Measurements from ENCODE around the gene PML.

The PML gene

DNA sequence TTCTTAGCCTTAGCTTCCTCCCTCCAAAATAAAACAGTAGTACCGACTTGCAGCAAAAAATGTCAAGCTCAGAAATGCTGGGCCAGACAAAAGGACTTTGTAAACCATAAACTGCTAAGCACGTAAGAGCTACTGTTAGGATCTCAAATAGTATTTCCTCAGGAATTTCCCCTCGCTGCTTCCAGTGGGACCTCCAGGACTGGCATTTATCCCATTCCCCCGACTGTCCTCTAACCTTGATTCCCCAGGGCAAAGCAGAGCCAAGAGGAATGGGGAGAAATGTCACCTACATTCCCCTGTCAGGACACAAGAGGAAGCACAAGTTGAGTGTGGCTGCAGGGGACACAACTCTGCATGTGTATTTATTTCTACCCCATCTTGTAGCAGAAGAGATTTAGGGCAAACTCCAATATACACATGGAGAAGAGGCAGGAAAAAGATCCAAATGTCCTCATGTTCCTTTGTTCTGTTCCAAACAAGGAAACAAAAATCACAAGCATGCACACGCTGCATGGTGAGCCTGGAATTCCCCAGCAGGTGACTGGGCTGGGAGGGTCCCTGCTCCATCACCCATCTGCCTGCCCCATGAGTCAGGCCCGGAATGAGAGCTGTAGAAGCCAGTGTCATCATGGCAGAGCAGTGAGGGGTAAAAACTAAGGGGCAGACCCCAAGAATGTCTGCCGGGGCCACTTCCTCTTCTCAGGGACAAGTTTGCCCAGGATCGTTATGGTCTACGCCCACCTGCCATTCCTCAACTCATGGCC lies 6.7 kb upstream of the PML start:
- no peak overlapping the region for H3K27ac ChIP-seq
- TF ChIP-seq, protein P1, sequence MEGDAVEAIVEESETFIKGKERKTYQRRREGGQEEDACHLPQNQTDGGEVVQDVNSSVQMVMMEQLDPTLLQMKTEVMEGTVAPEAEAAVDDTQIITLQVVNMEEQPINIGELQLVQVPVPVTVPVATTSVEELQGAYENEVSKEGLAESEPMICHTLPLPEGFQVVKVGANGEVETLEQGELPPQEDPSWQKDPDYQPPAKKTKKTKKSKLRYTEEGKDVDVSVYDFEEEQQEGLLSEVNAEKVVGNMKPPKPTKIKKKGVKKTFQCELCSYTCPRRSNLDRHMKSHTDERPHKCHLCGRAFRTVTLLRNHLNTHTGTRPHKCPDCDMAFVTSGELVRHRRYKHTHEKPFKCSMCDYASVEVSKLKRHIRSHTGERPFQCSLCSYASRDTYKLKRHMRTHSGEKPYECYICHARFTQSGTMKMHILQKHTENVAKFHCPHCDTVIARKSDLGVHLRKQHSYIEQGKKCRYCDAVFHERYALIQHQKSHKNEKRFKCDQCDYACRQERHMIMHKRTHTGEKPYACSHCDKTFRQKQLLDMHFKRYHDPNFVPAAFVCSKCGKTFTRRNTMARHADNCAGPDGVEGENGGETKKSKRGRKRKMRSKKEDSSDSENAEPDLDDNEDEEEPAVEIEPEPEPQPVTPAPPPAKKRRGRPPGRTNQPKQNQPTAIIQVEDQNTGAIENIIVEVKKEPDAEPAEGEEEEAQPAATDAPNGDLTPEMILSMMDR (conservative IDR thresholded peaks at IDR 0.05), result no peak

DNA sequence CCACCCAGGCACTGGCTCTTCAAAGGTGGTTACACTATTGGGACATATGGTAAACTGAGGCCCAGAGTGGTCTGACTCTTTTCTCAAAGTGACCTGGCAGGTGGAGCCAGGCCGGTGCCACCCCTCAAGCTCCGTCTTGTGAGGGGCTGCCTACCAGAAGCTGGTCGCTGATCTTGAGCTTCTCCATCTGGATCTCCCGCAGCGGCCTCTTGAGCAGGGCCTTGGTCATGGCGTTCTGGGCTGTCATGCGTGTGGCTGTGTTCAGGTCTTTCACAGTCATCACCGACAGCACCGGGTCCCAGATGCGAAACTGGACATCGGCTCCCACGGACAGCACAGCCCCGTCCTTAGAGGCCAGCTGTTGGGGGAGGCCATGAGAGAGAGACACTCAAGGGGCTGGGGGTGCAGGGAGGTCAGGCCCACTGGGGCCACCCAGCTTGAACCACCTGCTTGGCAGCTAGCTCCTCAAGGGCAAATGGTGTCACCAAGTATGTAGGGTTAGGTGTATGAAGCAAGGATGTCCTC lies 6.0 kb upstream of the PML start:
- H3K27ac ChIP-seq, result no peak overlapping the region

DNA sequence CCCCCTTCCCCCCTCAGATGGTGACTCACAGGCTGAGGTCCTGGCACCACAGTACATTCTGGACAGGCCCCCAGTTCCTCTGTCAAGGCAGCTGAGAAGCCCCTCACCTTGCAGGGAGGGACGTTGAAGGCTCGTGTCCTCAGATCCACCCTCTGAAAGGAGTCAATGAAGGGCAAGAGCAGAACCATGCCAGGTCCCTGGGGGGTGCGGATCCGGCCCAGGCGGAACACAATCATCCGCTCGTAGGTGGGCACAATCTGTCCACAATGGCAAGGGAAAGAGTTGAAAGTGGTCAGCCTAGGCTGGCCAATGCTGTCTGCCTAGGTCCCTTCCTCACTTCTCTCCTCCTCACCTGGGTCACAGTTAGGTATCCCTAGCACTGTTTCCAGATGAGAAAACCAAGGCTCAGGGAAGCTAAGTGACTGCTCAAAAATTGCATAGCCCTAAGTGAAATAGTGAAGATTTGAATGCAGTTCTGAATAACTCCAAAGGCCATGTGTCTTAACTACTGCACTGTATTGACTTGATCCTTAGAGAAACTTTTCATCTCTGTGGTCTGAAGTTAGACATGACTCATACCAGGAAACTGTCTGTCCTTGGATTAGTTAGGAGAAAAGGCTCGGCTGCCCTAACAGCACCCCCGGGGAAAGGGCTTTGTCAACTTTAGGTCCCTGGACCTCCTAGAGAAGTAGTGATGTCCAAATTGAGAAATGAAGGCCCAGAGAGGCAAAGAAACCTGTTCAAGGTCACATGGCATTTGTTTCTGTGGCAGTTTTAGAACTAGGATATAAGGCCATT lies 5.3 kb upstream of the PML start:
- TF ChIP-seq, protein P1 (conservative IDR thresholded peaks at IDR 0.05), result no peak
- H3K27ac ChIP-seq, result no peak overlapping the region

More for the DNA sequence above, 6.0 kb upstream of the PML start:
- TF ChIP-seq, protein P1 (conservative IDR thresholded peaks at IDR 0.05), result no peak

DNA sequence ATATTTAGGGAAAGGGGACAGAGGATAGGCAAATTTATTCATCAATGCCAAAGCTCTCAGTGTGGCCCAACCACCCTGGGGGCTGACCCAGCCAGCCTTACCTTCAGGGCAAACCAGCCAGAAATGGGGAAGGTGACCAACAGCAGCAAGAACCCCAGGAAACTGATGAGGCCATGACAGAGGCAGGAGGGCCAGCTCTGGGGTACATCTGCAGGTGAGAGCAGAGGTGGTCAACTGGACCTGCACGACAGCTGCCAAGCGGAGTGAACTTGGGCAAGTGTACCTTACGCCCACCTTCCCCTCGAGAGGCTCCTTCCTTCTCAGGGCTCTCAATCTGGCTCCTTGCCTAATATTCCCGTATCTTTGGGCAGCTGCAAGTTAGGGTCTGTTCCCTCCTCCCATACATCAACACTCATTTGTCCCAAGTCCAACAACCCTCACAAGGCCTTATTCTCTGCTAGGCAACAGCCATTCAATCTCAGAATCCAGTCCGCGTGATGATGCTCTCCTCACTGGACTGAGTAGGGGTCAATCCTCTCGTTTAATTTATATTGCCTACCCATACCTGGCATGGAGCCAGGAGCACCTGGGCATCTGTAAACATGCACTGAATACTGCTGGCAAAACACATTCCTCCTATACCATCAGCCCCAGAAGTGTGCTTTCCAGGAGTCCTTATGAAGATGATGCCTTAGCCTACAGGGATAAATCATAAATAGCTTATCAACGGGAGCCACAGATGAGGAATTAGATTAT lies 4.1 kb upstream of the PML start:
- H3K27ac ChIP-seq, result peak overlapping the region; percentile 89
- TF ChIP-seq, protein P1 (conservative IDR thresholded peaks at IDR 0.05), result no peak

DNA sequence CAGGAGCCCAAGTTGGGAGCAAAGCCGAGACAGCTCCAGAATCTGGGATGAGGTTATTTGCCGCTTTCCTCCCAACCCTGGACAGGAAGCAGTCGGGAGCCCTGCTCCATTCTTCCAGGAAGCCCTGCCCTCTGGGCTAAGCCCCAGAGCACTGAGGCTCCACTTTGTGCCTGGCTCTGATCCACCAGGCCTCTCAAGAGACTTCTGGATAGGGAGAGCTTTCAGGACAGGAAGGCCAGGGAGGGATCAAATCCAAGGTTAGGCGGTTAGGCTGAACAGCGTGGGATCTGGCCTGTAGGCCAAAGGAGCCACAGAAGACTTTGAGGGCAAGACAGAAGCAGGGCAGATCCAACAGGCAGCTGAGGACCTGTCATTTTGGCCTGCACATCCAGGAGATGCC lies 3.3 kb upstream of the PML start:
- H3K27ac ChIP-seq, result peak overlapping the region; percentile 89
- TF ChIP-seq, protein P1 (conservative IDR thresholded peaks at IDR 0.05), result no peak

DNA sequence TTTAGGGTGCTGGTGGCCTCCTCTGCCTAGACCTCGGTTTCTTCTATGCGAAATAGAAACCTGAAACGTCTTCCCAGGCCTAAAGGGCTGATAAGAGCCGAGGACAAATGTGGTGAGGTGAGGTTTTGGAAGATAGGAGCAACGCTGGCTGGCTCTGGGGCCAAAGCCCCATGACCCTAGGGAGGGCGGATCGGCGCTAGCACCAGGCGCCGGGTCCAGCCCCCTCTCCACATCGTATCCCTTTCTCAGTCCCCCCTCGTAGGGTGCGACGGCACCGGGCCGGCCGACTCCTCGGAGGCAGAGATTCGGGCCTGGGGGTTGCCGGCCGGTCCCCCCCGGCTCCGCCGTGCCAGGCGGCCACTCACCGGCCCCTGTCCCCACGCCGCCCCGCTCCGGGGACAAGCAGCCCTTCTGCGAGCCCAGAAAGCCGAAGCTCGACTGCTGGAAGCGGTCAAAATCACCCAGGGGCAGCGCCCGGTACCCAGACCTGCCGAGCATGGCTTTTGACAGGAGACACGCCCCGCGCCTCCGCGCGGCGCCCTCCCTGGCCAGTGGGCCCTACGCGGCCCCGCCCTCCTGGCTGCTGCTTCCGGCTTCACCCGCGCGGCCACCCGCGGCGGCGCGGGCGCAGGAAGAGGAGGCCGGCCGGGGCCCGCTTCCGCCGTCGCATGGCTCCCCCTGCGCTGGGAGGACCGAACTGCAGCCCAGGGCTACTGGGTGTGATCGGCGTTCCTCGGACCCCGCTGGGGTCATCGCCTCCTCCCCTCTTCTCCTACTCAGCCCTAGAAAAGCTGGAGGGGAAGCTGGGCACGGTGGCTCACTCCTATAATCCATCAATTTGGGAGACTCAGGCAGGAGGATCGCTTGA lies 2.6 kb upstream of the PML start, which contains the start of gene STOML1:
Gene STOML1, minus strand, starts transcription at position 570 of the 868 bp plus-strand sequence. Its CDS starts 72 bp downstream, at position 498.
- peak within 1 kb of the TSS; percentile 89 for H3K27ac ChIP-seq
- TF ChIP-seq, protein P1 (conservative IDR thresholded peaks at IDR 0.05), result peak; percentile 99

All from VCaP (cell line).